HG03060 (cell line): ENCODE measurements around the gene THAP12.

Experiments
- ATAC-seq: cut with Tn5 transposase; IDR thresholded peaks from one replicate; pipeline ENCODE4 v1.9.1; 2021; ENCODE audit warnings: low read depth, moderate number of reproducible peaks; ENCODE audit not compliant: unreplicated experiment

Gene THAP12

GRCh38 chr11:76380159-76380976 is 564 bp downstream of the THAP12 start:
- ATAC-seq, result peak; percentile 6

DNA sequence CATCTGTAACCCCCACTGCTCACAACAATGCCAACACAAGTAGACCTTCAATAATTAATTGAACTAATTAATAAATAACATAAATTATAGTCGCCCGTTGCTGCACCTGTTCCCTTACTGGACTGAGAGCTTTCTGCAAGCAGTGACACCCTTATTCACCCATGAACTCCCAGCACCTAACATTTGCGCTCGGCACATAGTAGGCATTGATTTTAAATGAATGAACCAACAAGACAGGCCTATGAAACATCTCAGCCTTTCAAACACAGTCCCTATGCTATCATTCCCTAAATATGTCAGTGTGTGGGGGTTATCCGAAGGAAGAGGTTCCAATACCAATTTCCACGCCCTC is 1.1 kb downstream of the THAP12 start:
- no peak for ATAC-seq

- ATAC-seq, result no peak
Observed at GRCh38 chr11:76376746-76377558, 4.0 kb downstream of the THAP12 start.

GRCh38 chr11:76371170-76371569 is 9.8 kb downstream of the THAP12 start:
- no peak for ATAC-seq

- no peak for ATAC-seq
Observed at GRCh38 chr11:76369406-76369805, 11.5 kb downstream of the THAP12 start.

GRCh38 chr11:76368490-76368889 is 12.4 kb downstream of the THAP12 start:
- no peak for ATAC-seq

GRCh38 chr11:76365038-76365679 is 15.8 kb downstream of the THAP12 start:
- no peak for ATAC-seq

DNA sequence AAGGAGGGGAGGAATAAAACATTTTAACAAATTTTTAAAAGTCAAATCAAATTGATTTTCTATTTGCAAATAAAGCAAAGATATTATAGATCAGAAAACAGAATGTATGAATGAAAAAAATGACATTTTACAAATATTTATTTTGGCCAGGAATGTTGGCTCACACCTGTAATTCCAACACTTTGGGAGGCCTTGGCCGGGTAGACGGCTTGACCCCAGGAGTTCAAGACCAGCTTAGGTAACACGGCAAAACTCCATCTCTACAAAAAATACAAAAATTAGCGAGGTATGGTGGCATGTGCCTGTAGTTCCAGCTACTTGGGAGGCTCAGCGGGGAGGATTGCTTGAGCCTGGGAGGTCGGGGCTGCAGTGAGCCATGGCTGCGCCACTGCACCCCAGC is 18.2 kb downstream of the THAP12 start:
- ATAC-seq, result no peak

GRCh38 chr11:76361776-76362175 is 19.2 kb downstream of the THAP12 start:
- no peak for ATAC-seq

GRCh38 chr11:76361374-76361773 is 19.6 kb downstream of the THAP12 start:
- no peak for ATAC-seq

DNA sequence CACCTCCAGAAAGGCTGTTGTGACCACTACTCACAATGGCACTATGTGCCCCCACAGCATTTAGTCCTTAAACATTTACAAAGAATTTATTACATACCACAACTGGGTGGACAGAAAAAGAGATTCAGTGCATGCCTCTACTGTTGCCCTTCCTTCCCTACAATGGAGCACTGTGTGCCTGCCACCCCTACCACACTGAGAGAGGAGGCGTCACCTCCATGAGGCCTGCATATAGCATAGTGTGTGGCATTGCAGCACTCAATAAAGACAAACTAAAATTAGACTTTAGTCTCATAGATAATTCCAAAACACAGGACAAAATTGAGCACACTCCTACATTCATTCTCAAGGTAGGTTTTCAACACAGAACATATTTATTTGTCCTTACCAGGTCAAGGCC is 25.8 kb downstream of the THAP12 start:
- ATAC-seq, result no peak

DNA sequence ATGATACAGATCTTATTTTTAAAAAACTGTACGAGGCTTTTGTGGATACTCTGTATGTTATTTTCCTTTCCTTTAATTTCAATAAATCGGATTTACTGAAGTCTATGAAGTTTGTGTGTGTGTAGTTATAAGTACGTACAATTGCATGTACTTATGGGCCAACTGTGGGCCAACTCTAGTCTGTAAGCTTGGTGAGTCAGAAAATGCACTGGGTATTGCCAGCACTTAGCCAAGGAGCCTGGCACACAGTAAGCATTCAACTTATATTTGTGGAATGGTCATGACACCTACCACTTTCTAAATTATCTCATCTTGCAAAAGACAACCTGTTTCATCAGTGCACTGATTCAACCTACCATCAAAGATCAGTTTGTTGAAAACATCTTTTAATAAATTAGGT is 32.6 kb downstream of the THAP12 start:
- no peak for ATAC-seq

DNA sequence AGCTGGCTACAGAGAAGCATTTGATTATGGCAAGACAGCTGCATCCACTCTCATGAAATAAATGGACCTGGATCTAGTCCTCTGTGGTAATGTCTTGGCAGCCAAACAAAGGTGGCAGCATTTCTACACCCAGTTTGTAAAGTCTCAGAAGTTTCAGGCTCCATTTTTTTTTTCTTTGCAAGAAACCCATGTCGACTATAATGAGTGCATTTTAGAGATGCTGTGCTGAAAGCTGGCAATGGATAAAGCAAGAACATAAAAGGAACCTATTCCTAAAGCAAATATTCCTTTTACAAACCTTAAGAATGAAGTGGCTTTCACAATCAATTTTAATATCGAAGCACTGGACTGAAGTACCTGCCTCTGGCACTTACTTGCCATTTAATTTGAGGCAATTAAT is 33.5 kb downstream of the THAP12 start:
- no peak for ATAC-seq

- ATAC-seq, result no peak
Observed at GRCh38 chr11:76339221-76339620, 41.7 kb downstream of the THAP12 start.

DNA sequence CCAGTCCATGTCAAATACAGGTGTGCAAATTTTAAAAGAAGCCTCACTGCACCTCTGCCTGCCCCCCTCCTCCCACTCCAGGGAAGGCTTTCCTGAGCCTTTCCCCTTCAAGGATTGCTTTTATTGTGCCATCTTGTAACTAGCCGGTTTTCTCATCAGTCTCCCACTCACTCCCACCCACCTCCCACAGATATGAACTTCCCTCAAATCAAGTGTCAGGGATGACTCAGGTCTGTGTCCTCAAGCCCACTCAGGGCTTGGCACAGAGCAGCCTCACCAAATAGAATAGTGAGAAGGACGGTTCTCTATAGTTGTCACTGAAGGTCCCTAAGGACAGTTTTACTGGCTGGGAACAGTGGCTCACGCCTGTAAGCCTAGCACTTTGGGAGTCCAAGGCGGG is 43.0 kb downstream of the THAP12 start:
- ATAC-seq, result no peak

DNA sequence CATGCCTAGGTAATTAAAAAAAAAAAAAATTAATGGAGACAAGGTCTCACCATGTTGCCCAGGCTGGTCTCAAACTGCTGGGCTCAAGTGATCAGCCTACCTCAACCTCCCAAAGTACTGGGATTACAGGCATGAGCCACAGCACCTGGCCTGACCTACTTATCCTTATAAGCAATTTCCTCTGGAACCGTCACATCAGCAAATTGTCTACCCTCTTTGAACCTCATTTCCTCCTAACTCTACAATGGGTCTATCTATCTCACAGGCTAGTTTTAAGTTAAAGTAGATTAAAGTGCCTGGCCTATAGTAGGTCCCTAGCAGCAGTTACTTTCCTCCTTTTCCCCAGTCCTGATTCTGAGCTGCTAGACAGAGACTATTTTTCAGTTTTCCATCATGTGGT is 43.5 kb downstream of the THAP12 start:
- ATAC-seq, result no peak

GRCh38 chr11:76336597-76336996 is 44.3 kb downstream of the THAP12 start:
- no peak for ATAC-seq

DNA sequence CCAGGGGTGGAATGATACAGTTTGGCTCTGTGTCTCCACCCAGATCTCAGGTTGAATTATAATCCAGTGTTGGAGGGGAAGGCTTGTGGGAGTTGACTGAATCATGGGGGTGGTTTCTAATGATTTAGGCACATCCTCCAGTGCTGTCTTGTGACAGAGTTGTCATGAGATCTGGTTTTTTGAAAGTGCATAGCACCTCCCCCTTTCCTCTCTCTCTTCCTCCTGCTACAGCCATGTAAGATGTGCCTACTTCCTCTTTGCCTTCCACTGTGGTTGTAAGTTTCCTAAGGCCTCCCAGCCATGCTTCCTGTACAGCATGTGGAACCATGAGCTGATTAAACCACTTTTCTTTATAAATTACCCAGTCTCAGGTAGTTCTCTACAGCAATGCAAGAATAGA is 45.1 kb downstream of the THAP12 start:
- ATAC-seq, result no peak

GRCh38 chr11:76334826-76335389 is 46.0 kb downstream of the THAP12 start:
- no peak for ATAC-seq

DNA sequence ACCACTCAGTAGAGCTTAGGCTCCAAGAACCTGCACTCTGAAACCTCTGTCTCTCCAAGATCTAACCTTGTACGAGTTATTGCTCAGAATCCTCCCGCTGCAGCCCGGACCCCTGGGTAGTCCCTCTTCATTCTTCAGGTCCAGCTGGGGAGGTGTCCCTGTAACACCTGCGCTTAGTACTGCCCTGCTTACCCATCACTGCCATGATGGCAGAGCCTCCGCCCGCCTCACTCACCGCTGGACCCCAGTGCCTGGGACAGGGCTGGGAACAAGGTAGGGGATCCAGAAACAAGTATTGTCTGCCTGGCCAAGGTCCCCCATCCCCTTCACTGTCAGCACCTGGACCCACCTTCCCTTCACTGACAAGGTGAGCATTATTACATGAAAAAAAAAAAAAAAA is 50.3 kb downstream of the THAP12 start:
- no peak for ATAC-seq

- ATAC-seq, result no peak
Observed at GRCh38 chr11:76329983-76330382, 50.9 kb downstream of the THAP12 start.
